PC-9 (cell line): ENCODE results near the gene ETNK2. TPM values are rescaled to one million over a fixed set of nuclear protein-coding genes. Genes with fewer than 3 reads are reported as not detected.

Experiments used
- BruUV-seq: library from RNA; stranded (reverse); fragments of 400-500 nt; replicated peaks from 2 replicates; lab custom pipeline; 2021; lab: Mats Ljungman, UMichigan
- CTCF ChIA-PET: fragments of 300-600 bp; sonication (Branson Sonifier 250); formaldehyde crosslinking; loops from one replicate; lab custom pipeline; 2022; ENCODE audit warnings: antibody characterized with exemption; lab: Charles Lee
- POLR2A ChIA-PET: fragments of 300-600 bp; sonication (Branson Sonifier 250); formaldehyde crosslinking; loops from one replicate; lab custom pipeline; 2022; ENCODE audit warnings: antibody characterized with exemption; ENCODE audit not compliant: unreplicated experiment; lab: Charles Lee
- DNase-seq, 2 experiments: peaks; one replicate each; pipeline versions ENCODE4 v3.0.0 to v3.0.0-alpha.2; 2015 to 2022; ENCODE audit warnings: mixed read lengths in 1 of 2
- H2AFZ ChIP-seq: fragments of 200-600 bp; sonication (generic); 2 replicates; pipeline ENCODE4 v1.8.1; 2017; ENCODE audit warnings: antibody characterized with exemption
- H3F3A ChIP-seq: fragments of 200-600 bp; sonication (generic); 2 replicates; pipeline ENCODE4 v1.8.1; 2017; ENCODE audit warnings: antibody characterized with exemption, mild to moderate bottlenecking, low read depth; ENCODE audit not compliant: insufficient read depth
- H3K27ac ChIP-seq: fragments of 200-600 bp; sonication (generic); 2 replicates; pipeline ENCODE4 v1.6.1; 2016; ENCODE audit warnings: mixed run types
- H3K27me3 ChIP-seq: fragments of 200-600 bp; sonication (generic); 2 replicates; pipeline ENCODE4 v1.6.1; 2016; ENCODE audit warnings: low read depth, mixed run types; ENCODE audit not compliant: insufficient read depth
- H3K36me3 ChIP-seq: fragments of 200-600 bp; sonication (generic); 2 replicates; pipeline ENCODE4 v1.6.1; 2016; ENCODE audit warnings: low read depth, mixed run types
- H3K4me1 ChIP-seq: fragments of 200-600 bp; sonication (generic); replicated peaks from 2 replicates; pipeline ENCODE4 v1.6.1; 2016; ENCODE audit warnings: mixed run types; ENCODE audit not compliant: insufficient read depth
- H3K4me2 ChIP-seq: fragments of 200-600 bp; sonication (generic); 2 replicates; pipeline ENCODE4 v1.6.1; 2017; ENCODE audit warnings: mixed run types
- H3K4me3 ChIP-seq: fragments of 200-600 bp; sonication (generic); 2 replicates; pipeline ENCODE4 v1.6.1; 2016; ENCODE audit warnings: mixed run types
- H3K79me2 ChIP-seq: fragments of 200-600 bp; sonication (generic); 2 replicates; pipeline ENCODE4 v1.6.1; 2017; ENCODE audit warnings: low read depth, mixed run types
- H3K9me2 ChIP-seq: fragments of 200-600 bp; sonication (generic); 2 replicates; pipeline ENCODE4 v1.8.1; 2017; ENCODE audit warnings: mild to moderate bottlenecking; ENCODE audit not compliant: insufficient read depth
- H3K9me3 ChIP-seq: fragments of 200-600 bp; sonication (generic); 2 replicates; pipeline ENCODE4 v1.8.1; 2016; ENCODE audit warnings: low read depth; ENCODE audit not compliant: insufficient read depth
- H4K20me1 ChIP-seq: fragments of 200-600 bp; sonication (generic); 2 replicates; pipeline ENCODE4 v1.8.1; 2017; ENCODE audit not compliant: insufficient read depth
- CTCF ChIP-seq: fragments of 200-600 bp; sonication (generic); conservative IDR thresholded peaks from 2 replicates; pipeline ENCODE4 v1.6.1; 2017; ENCODE audit warnings: mixed run types, antibody characterized with exemption, mild to moderate bottlenecking, moderate library complexity
- EZH2 ChIP-seq: fragments of 200-600 bp; sonication (generic); IDR thresholded peaks from 2 replicates; pipeline ENCODE4 v1.8.0; 2017; ENCODE audit warnings: antibody characterized with exemption, low read depth
- intact Hi-C: fragments of 100-400 bp; cut with micrococcal nuclease; formaldehyde crosslinking; loops from one replicate; pipeline ENCODE4 v1.10.0; 2022; ENCODE audit not compliant: unreplicated experiment
- total RNA-seq: library from RNA; stranded (reverse); gene quantifications from 2 replicates; pipeline ENCODE4 v1.2.3, GENCODE V29; 2021

The ETNK2 gene
- total RNA-seq, 1 experiment from 2014 or later: 16.3 TPM

- peaks cover 16% of the 10 kb centered on the region for H3K4me1 ChIP-seq
- no peak overlapping the region for H3K27ac ChIP-seq
- intact Hi-C loops: no loop called here
- H3K4me2 ChIP-seq: no peak overlapping the region
- no TSS peak for BruUV-seq
- no peaks in the 10 kb centered on the region for H3K27me3 ChIP-seq
- H3K9me3 ChIP-seq: no peaks in the 10 kb centered on the region
- no peaks in the 10 kb centered on the region for H4K20me1 ChIP-seq
- no peaks in the 10 kb centered on the region for H3K79me2 ChIP-seq
- H3F3A ChIP-seq: peaks cover 33% of the 10 kb centered on the region; the same call in 1 of the 2 replicates
- ChIA-PET CTCF (no interaction called here), POLR2A (interaction anchor here (0.6 kb wide), 1 partner anchor 1389 kb away, joined by 3 read pairs; no protein-coding TSS in a partner anchor)
- no peaks in the 10 kb centered on the region for H3K9me2 ChIP-seq
- no peak overlapping the region for H2AFZ ChIP-seq
- TF ChIP-seq EZH2 (no peak), CTCF (no peak)
- no peak for DNase-seq
- H3K36me3 ChIP-seq: no peaks in the 10 kb centered on the region
- no peak overlapping the region for H3K4me3 ChIP-seq
Observed at GRCh38 chr1:204188959-204189639, 37.3 kb upstream of the ETNK2 start.

- no peaks in the 10 kb centered on the region for H4K20me1 ChIP-seq
- intact Hi-C loops: no loop called here
- no peaks in the 10 kb centered on the region for H3K9me2 ChIP-seq
- DNase-seq: no peak
- no peak overlapping the region for H2AFZ ChIP-seq
- POLR2A ChIA-PET: no interaction called here
- no peak overlapping the region for H3K4me2 ChIP-seq
- H3K4me3 ChIP-seq: no peak overlapping the region
- H3K27me3 ChIP-seq: no peaks in the 10 kb centered on the region
- no peaks in the 10 kb centered on the region for H3K36me3 ChIP-seq
- CTCF ChIA-PET: no interaction called here
- H3K9me3 ChIP-seq: no peaks in the 10 kb centered on the region
- no peak overlapping the region for H3K27ac ChIP-seq
- TF ChIP-seq EZH2 (no peak), CTCF (no peak)
- H3F3A ChIP-seq: peaks cover 37% of the 10 kb centered on the region; the same call in 1 of the 2 replicates
- H3K4me1 ChIP-seq: no peaks in the 10 kb centered on the region
- BruUV-seq: no TSS peak
- no peaks in the 10 kb centered on the region for H3K79me2 ChIP-seq
Observed at GRCh38 chr1:204186597-204186996, 34.8 kb upstream of the ETNK2 start.

- H4K20me1 ChIP-seq: no peaks in the 10 kb centered on the region
- peaks cover 10% of the 10 kb centered on the region for H3K36me3 ChIP-seq
- no peaks in the 10 kb centered on the region; the same call in 1 of the 2 replicates for H3K9me3 ChIP-seq
- peaks cover 49% of the 10 kb centered on the region for H3K4me1 ChIP-seq
- H3F3A ChIP-seq: peaks cover 32% of the 10 kb centered on the region; the same call in 1 of the 2 replicates
- no TSS peak for BruUV-seq
- no peak overlapping the region for H3K27ac ChIP-seq
- TF ChIP-seq CTCF (no peak), EZH2 (no peak)
- H3K4me2 ChIP-seq: 0 out of 2 replicates have a peak overlapping the region, but pooled peaks have one; percentile 13
- no peaks in the 10 kb centered on the region for H3K9me2 ChIP-seq
- no peak overlapping the region for H3K4me3 ChIP-seq
- ChIA-PET POLR2A (no interaction called here), CTCF (no interaction called here)
- no peak for DNase-seq
- H3K27me3 ChIP-seq: no peaks in the 10 kb centered on the region
- no peak overlapping the region for H2AFZ ChIP-seq
- peaks cover 33% of the 10 kb centered on the region for H3K79me2 ChIP-seq
- intact Hi-C loops: no loop called here
Observed at GRCh38 chr1:204181116-204181515, 29.3 kb upstream of the ETNK2 start.
